Osteocyte (in vitro differentiated cells): ENCODE measurements around the gene PIP4K2A. TPM values are rescaled to one million over a fixed set of nuclear protein-coding genes. Genes with fewer than 3 reads are reported as not detected.

Experiments used
- DNase-seq: peaks from one replicate; pipeline ENCODE4 v3.0.0; 2021; ENCODE audit warnings: mixed read lengths; ENCODE audit not compliant: unreplicated experiment; ENCODE audit errors: extremely low spot score
- H3K27ac Mint-ChIP-seq: one replicate; pipeline ENCODE4 v1.8.0; 2021; ENCODE audit warnings: mild to moderate bottlenecking, mixed read lengths; ENCODE audit not compliant: unreplicated experiment
- H3K27me3 Mint-ChIP-seq: one replicate; pipeline ENCODE4 v1.8.0; 2021; ENCODE audit warnings: mixed read lengths; ENCODE audit not compliant: unreplicated experiment
- H3K36me3 Mint-ChIP-seq: one replicate; pipeline ENCODE4 v1.8.0; 2021; ENCODE audit warnings: mixed read lengths; ENCODE audit not compliant: unreplicated experiment
- H3K4me1 Mint-ChIP-seq: one replicate; pipeline ENCODE4 v1.8.0; 2021; ENCODE audit warnings: mixed read lengths; ENCODE audit not compliant: unreplicated experiment
- H3K4me3 Mint-ChIP-seq: one replicate; pipeline ENCODE4 v1.8.0; 2021; ENCODE audit warnings: mild to moderate bottlenecking, moderate library complexity, mixed read lengths; ENCODE audit not compliant: unreplicated experiment
- H3K9me3 Mint-ChIP-seq: one replicate; pipeline ENCODE4 v1.8.0; 2021; ENCODE audit warnings: mixed read lengths; ENCODE audit not compliant: unreplicated experiment
- CTCF ChIP-seq: fragments of 200-600 bp; sonication (generic); IDR thresholded peaks from 2 replicates; pipeline ENCODE4 v1.5.0; 2021; ENCODE audit warnings: antibody characterized with exemption, mild to moderate bottlenecking, moderate library complexity
- total RNA-seq: library from RNA; stranded (reverse); gene quantifications from 2 replicates; pipeline ENCODE4 v1.2.1, GENCODE V29; 2021

PIP4K2A gene
- total RNA-seq, 1 donor from 2014 or later, result 41.1 TPM

GRCh38 chr10:22495396-22495795, 219.0 kb downstream of the PIP4K2A start:
- no peak for TF ChIP-seq CTCF
- H3K4me1 Mint-ChIP-seq, result no peaks in the 10 kb centered on the region
- H3K4me3 Mint-ChIP-seq, result no peak overlapping the region
- H3K36me3 Mint-ChIP-seq, result no peaks in the 10 kb centered on the region
- no peaks in the 10 kb centered on the region for H3K9me3 Mint-ChIP-seq
- H3K27me3 Mint-ChIP-seq, result peaks cover 19% of the 10 kb centered on the region
- no peak for DNase-seq
- H3K27ac Mint-ChIP-seq, result no peak overlapping the region

DNA sequence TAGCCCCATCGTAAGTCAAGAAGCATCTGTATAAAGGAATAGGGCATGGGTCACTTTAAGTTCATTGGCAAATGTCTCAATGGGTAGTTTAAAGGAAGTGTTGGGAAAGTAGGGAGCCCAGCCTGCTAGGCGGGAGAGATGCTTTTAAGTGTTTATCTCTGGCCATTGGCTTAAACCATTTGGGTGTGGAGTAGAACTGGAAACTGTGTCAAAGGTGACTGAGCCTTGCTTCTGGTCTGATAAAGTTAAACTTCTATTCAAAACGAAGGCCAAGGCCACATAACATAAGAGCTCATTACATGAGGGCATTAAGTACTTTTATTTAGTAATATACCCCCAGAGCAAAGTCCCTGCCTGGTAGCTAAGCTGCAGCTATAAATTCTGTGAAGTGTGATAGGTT, 220.4 kb downstream of the PIP4K2A start:
- no peaks in the 10 kb centered on the region for H3K36me3 Mint-ChIP-seq
- no peak for TF ChIP-seq CTCF
- H3K9me3 Mint-ChIP-seq, result no peaks in the 10 kb centered on the region
- DNase-seq, result no peak
- no peak overlapping the region for H3K4me3 Mint-ChIP-seq
- no peaks in the 10 kb centered on the region for H3K4me1 Mint-ChIP-seq
- H3K27me3 Mint-ChIP-seq, result peaks cover 19% of the 10 kb centered on the region
- no peak overlapping the region for H3K27ac Mint-ChIP-seq

DNA sequence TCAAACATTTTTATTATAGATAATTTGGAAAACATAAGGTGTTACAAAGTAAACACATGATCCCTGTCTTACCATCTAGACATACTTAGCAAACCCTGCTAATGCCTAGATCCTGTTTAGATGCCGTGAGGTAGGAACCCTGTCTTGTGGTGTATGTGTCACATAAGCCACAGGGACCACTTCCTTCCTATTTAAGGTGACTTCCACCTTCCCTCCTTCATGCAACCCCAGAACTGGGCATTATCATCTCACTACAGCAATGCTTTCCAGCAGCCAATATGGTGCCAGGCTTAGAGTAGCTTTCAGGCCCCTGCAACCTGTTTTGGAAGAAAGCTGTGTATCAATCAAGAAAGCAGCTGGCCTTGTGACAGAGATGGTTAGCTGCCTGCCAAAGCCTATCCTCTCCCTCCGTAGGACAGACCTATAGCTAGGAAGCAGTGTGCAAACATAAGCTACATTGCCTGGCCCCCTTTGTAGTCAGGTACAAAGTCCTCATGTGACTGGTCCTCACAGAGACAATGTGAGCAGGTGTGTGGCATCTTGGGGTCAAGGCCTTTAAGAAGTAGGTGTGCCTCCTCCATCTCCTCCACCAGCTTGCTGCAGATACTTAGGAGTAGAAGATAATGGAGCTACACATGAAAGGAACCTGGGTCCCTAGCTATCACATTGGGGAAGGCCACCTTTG, 222.3 kb downstream of the PIP4K2A start:
- Mint-ChIP-seq H3K27me3 (peaks cover 15% of the 10 kb centered on the region), H3K4me3 (no peak overlapping the region), H3K27ac (no peak overlapping the region), H3K9me3 (no peaks in the 10 kb centered on the region), H3K4me1 (no peaks in the 10 kb centered on the region), H3K36me3 (no peaks in the 10 kb centered on the region)
- no peak for DNase-seq
- TF ChIP-seq CTCF, result no peak

DNA sequence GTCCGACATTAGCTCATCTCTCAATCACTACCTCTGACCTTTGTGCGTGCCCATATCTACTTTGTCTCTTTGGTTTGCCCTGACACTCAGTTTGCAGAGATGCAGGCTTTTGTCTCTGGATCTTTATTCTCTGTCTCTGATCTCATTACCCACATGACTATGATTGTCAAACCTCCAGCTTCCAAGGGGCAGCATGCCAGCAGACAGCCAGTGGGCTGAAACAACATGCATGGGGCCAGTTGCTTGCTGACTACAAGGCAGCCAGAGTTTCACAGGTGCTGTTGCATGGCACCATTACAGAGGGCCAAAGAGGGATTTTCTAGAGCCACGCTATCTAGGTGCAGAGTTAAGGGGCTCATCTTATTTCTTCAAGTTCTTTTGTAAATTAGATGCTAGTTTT, 222.9 kb downstream of the PIP4K2A start:
- no peak for DNase-seq
- Mint-ChIP-seq H3K36me3 (no peaks in the 10 kb centered on the region), H3K9me3 (no peaks in the 10 kb centered on the region), H3K27me3 (peaks cover 13% of the 10 kb centered on the region), H3K27ac (no peak overlapping the region), H3K4me1 (peaks cover 4% of the 10 kb centered on the region), H3K4me3 (no peak overlapping the region)
- no peak for TF ChIP-seq CTCF

DNA sequence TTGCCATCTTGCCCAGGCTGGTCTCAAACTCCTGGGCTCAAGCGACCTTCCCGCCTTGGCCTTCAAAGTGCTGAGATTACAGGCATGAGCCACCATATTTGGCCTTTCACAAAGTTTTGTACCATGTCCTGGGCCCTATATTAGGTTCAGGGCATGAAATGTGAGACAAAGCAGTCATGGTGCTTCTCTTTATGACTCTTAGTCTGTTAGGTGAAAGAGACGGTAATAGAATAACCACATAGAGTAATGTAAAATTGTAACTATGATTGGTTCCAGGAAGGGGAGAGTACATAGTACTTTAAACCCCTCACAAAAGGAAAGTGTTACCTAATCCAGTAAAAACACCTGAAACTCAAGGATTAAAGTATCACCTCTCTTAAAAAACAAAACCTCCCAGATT, 224.4 kb downstream of the PIP4K2A start:
- Mint-ChIP-seq H3K9me3 (no peaks in the 10 kb centered on the region), H3K4me1 (peaks cover 9% of the 10 kb centered on the region)

More for the DNA sequence above, 224.4 kb downstream of the PIP4K2A start:
- DNase-seq, result no peak
- Mint-ChIP-seq H3K36me3 (no peaks in the 10 kb centered on the region), H3K27ac (no peak overlapping the region), H3K4me3 (no peak overlapping the region), H3K27me3 (peaks cover 6% of the 10 kb centered on the region)
- no peak for TF ChIP-seq CTCF
